ENCODE measurements around the gene GK.

DNA sequence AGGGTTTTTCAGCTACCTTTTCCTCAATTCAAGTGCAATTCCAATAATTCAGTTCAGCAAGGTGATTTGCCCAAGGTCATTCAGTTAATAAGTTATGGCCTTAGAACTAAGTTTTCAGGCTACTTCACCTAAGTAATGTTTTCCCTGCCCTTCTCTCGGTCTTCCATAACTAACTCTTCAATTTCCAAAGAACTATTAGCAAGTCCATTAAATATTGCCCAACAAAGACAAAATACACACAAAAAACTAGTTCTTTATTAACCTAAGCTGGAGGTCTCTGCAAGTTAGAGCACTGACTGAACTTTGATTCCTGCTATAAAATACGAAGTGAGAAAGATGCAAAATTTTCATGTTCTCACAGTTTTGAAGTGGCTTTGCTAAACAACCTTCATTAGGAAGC is 26.8 kb upstream of the GK start:
- TF ChIP-seq, protein P1, sequence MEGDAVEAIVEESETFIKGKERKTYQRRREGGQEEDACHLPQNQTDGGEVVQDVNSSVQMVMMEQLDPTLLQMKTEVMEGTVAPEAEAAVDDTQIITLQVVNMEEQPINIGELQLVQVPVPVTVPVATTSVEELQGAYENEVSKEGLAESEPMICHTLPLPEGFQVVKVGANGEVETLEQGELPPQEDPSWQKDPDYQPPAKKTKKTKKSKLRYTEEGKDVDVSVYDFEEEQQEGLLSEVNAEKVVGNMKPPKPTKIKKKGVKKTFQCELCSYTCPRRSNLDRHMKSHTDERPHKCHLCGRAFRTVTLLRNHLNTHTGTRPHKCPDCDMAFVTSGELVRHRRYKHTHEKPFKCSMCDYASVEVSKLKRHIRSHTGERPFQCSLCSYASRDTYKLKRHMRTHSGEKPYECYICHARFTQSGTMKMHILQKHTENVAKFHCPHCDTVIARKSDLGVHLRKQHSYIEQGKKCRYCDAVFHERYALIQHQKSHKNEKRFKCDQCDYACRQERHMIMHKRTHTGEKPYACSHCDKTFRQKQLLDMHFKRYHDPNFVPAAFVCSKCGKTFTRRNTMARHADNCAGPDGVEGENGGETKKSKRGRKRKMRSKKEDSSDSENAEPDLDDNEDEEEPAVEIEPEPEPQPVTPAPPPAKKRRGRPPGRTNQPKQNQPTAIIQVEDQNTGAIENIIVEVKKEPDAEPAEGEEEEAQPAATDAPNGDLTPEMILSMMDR (IDR thresholded peaks at IDR 0.05 in 8 of 11, conservative IDR thresholded peaks at IDR 0.05 in 3 of 11): no peak
- TF ChIP-seq POLR2A (IDR thresholded peaks at IDR 0.05): no peak

All from spleen (tissue), 7 donors.